Astrocyte of the spinal cord (primary cell): ENCODE results near the gene CCBE1.

Experiments
- DNase-seq: peaks from one replicate; pipeline ENCODE4 v3.0.0; 2011; ENCODE audit warnings: low read depth, low spot score
- H3K4me3 ChIP-seq: 2 replicates; pipeline ENCODE4 v1.5.1; 2011; ENCODE audit warnings: low read depth, mild to moderate bottlenecking, low read length, moderate library complexity
- CTCF ChIP-seq: IDR thresholded peaks from 2 replicates; pipeline ENCODE4 v1.5.1; 2012; ENCODE audit warnings: low read depth, mild to moderate bottlenecking, low read length, inconsistent platforms
- in situ Hi-C: cut with HindIII; loops from 2 replicates; pipeline ENCODE4 v1.10.0; 2017; ENCODE audit warnings: low sequenced_read_pairs

The CCBE1 gene

GRCh38 chr18:59469463-59470180 is 227.6 kb downstream of the CCBE1 start:
- in situ Hi-C loops: no loop called here
- DNase-seq: no peak
- H3K4me3 ChIP-seq: no peak overlapping the region
- TF ChIP-seq CTCF: no peak

DNA sequence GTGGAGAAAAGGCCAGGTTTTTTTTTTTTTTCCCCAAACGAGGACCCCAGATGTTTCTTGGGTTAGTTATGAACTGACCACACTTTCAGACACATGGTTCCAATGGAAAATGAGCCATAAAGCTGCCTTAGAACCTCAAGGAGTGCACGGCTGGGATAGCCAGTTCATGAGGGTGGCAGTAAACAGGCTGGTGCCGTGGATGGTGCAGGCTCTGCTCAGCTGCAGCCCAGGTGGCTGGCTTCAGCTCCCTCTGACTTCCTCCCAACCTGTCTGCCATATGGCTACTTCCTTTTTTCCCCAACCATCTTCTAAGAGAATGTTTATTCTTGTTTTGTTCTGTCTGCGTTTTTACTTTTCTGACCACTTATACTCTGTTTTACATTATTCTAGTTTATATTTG is 228.4 kb downstream of the CCBE1 start:
- no peak for TF ChIP-seq CTCF

DNA sequence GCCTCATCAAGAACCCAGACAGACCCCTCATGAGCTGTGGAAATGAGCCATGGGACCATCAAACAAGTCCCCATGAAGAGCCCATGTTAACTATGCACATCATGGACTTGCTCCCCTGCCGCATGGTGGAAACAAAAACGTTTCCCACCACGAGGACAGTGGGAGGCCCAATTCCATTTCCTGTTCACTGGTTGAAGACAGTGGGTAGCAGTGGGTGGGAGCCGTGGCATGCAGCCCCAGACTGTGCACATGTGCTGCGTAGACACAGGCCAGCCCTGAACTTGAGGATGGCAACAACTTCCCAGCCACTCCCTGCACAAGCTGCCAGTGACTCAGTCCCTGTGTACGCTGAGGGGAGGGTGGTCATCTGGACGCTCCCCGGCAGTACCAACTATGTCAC is 229.7 kb downstream of the CCBE1 start:
- DNase-seq: no peak
- no peak overlapping the region for H3K4me3 ChIP-seq
- in situ Hi-C loops: no loop called here
- no peak for TF ChIP-seq CTCF

More for the DNA sequence above, 228.4 kb downstream of the CCBE1 start:
- in situ Hi-C loops: no loop called here
- DNase-seq: no peak
- no peak overlapping the region for H3K4me3 ChIP-seq

- no peak for TF ChIP-seq CTCF
- no peak for DNase-seq
- H3K4me3 ChIP-seq: no peak overlapping the region
- in situ Hi-C loops: no loop called here
These were observed 230.2 kb downstream of the CCBE1 start for GRCh38 chr18:59466980-59467379.

GRCh38 chr18:59464486-59464885 is 232.7 kb downstream of the CCBE1 start:
- H3K4me3 ChIP-seq: no peak overlapping the region
- in situ Hi-C loops: no loop called here
- no peak for DNase-seq
- no peak for TF ChIP-seq CTCF

DNA sequence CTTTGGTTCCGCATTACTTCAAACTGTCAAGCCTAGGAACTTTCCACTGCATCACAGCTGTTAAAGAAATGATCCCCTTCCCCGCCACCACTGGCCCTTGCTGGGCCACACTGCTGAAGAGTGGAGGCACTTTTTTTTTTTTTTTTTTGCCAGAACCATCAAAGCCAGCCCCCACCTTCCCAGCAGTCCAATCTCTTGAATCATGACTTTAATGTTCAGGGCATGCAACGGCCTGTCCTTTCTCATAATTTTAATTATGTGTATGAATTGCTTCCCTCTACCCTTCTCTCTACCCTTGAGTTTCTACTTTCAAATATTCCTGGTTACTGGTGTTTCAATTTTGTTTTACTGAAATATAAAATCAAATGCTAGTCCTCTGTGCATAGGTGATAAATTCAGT is 236.1 kb downstream of the CCBE1 start:
- in situ Hi-C loops: no loop called here
- TF ChIP-seq CTCF: no peak
- no peak for DNase-seq
- H3K4me3 ChIP-seq: no peak overlapping the region

GRCh38 chr18:59460072-59460420 is 237.2 kb downstream of the CCBE1 start:
- in situ Hi-C loops: no loop called here
- TF ChIP-seq CTCF: no peak
- H3K4me3 ChIP-seq: no peak overlapping the region
- no peak for DNase-seq
